Measurements from ENCODE around the gene FARP2.

The FARP2 gene

DNA sequence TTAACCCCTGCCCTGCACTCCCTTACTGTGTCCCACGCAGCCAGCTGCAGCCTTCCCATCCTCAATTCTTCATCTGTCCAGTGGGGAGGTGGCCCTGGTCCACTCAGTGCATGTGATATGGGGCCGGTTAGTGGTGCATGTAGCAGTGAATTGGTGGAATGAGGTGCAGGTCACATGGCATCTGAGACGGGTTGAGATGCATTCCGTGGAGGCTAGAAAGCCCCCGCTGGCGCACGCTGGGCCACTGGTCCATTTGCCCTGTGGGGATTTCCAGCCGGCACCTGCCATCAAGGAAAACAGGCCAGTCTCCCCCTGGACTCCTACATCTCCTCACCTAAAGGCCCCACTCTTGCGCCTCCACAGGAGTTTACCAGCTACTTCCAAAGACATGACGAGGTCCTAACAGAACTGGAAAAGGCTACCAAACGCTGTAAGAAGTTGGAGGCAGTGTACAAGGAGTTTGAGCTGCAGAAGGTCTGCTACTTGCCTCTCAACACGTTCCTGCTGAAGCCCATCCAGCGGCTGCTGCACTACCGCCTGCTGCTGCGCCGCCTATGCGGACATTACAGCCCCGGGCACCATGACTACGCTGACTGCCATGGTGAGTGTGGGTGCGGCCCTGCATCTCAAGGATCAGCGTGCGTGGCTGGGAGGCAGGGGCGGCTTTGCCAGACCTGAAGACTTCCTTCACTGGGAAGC, 111.8 kb downstream of the FARP2 start:
- Mint-ChIP-seq H3K27me3 (peaks cover 10% of the 10 kb centered on the region), H3K27ac (no peak overlapping the region), H3K9me3 (no peaks in the 10 kb centered on the region), H3K4me3 (no peak overlapping the region), H3K36me3 (no peaks in the 10 kb centered on the region), H3K4me1 (peaks cover 4% of the 10 kb centered on the region)

DNA sequence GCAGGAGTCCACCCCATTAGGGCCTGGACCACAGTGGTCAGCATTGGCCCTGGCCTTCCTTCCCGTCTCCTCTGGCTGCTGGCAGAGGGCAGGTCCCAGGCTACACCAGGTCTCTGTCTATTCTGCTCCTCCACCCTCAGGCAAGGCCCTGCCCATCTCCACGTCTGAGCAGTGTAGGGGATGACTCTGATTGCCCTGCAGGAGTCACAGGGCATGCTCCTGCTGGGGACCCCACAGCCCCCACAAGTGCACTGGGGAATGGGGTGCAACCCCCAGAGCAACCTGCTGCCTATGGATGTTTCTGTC, 112.3 kb downstream of the FARP2 start:
- Mint-ChIP-seq H3K36me3 (no peaks in the 10 kb centered on the region), H3K9me3 (no peaks in the 10 kb centered on the region), H3K27me3 (peaks cover 10% of the 10 kb centered on the region), H3K27ac (no peak overlapping the region), H3K4me3 (no peak overlapping the region), H3K4me1 (peaks cover 4% of the 10 kb centered on the region)

DNA sequence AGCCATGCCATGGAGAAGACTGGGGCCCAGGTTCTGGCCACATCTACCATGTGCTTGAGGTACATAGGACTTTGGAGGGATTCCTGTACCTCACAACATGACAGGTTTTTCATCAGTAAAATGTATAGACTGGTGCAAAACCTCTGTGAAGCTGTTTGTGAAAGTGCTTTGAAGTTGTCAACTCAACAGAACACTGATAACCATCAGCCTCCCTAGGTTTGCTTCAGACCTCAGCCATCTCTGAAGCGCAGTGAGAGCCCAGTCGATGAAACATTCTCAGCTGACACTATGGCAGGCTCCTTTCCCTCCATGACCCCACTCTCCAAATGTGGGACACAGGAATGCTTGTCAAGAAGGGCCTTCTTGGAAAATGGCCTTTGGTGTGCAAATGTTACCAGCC, 113.7 kb downstream of the FARP2 start:
- Mint-ChIP-seq H3K4me1 (peaks cover 4% of the 10 kb centered on the region), H3K36me3 (no peaks in the 10 kb centered on the region), H3K4me3 (no peak overlapping the region), H3K9me3 (no peaks in the 10 kb centered on the region), H3K27ac (no peak overlapping the region), H3K27me3 (peaks cover 10% of the 10 kb centered on the region)

DNA sequence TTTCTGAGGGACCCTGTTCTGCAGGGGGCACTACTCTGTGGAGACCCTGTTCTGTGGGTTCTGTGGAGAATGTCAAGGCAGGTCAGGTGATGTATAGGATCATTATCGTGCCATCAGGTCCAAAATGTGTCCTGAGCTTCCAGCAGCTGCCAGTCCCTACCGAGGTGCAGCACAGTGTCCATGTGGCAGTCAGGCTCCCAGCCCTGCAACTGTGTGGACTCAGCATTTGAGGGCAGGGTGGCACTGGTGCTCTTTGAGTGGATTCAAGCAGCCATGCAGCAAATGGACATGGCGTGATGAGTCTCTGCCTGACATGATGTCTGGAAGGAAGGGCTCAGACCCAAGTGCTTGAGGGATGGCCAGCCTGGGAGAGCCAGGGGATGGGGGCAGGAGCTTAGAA, 117.3 kb downstream of the FARP2 start:
- Mint-ChIP-seq H3K4me3 (no peak overlapping the region), H3K27me3 (peaks cover 10% of the 10 kb centered on the region), H3K4me1 (peaks cover 4% of the 10 kb centered on the region), H3K27ac (no peak overlapping the region), H3K9me3 (no peaks in the 10 kb centered on the region), H3K36me3 (peaks cover 3% of the 10 kb centered on the region)

DNA sequence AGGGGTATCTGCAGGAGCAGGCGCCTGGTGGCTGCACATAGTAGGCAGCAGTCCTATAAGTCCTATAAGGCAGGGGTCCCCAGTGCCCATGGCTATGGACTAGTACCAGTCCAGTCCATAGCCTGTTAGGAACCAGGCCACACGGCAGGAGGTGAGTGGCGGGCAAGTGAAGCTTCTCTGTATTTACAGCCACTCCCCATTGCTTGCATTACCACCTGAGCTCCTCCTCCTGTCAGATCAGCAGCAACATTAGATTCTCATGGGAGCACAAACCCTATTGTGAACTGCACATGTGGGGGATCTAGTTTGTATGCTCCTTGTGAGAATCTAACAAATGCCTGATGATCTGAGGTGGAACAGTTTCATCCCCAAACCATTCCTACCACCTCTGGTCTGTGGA, 119.2 kb downstream of the FARP2 start:
- H3K4me1 Mint-ChIP-seq: peaks cover 1% of the 10 kb centered on the region
- H3K27ac Mint-ChIP-seq: no peak overlapping the region
- peaks cover 6% of the 10 kb centered on the region for H3K36me3 Mint-ChIP-seq
- no peaks in the 10 kb centered on the region for H3K9me3 Mint-ChIP-seq
- no peak overlapping the region for H3K4me3 Mint-ChIP-seq
- H3K27me3 Mint-ChIP-seq: peaks cover 10% of the 10 kb centered on the region

DNA sequence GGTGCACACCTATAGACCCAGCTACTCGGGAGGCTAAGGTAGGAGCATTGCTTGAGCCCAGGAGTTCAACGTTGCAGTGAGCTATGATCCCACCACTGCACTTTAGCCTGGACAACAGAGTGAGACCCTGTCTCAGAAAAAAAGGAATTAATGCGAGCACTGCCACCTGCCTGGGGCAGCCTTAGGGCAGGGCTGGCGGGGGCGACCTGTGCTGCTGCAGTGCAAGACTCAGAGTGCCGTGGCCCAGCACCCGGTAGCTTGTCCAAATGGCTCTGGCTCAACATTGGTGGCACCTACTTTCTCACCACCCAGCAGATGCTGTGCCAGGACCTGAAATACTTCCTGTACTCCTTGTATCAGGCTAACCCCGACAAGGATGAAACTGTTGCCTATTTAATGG, 122.1 kb downstream of the FARP2 start:
- Mint-ChIP-seq H3K4me3 (no peak overlapping the region), H3K27me3 (no peaks in the 10 kb centered on the region), H3K4me1 (no peaks in the 10 kb centered on the region), H3K36me3 (peaks cover 6% of the 10 kb centered on the region), H3K27ac (no peak overlapping the region), H3K9me3 (no peaks in the 10 kb centered on the region)

DNA sequence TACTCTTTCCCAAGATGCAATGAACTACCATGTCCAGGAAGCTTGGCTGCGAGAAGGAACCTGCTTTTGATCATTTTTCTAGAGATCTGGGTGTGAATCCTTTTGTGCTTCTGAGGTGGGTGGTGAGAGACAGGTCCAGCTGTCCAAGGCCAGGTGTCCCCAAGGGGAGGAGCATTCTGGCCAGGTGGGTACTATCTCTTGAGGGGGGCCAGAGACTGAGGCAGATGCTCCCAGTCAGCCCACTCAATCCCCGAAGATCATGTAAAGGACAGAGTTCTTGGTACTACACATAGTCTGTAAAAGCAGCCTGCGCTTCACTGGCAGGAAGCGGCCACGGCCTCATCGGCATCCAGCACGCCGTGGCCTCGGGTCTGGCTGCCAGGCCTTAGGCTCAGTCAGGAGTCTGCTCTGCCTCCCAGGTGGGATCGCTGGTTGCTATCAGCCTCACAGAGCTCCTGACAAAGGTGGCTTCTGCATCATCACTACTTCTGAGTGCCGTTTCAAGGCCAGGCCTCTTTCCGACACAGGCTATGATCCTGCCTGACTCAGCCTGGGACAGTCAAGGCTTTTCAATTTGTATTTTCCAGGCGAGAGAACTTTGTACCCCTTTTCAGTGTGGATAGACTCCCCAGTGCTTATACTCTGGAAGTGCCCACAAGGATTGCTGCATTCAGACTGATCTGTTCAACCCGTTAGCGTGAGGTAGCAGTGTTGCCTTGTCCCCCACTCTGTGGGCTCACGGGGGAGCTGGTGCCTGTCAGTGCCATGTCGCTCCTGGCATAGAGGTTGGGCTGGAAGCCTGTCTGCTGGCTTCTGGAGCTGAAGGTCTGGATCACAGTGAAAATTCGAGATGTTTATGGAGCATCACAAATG, 123.2 kb downstream of the FARP2 start:
- H3K36me3 Mint-ChIP-seq: peaks cover 6% of the 10 kb centered on the region
- H3K4me1 Mint-ChIP-seq: no peaks in the 10 kb centered on the region
- no peak overlapping the region for H3K4me3 Mint-ChIP-seq
- H3K27me3 Mint-ChIP-seq: no peaks in the 10 kb centered on the region
- no peak overlapping the region for H3K27ac Mint-ChIP-seq
- no peaks in the 10 kb centered on the region for H3K9me3 Mint-ChIP-seq

DNA sequence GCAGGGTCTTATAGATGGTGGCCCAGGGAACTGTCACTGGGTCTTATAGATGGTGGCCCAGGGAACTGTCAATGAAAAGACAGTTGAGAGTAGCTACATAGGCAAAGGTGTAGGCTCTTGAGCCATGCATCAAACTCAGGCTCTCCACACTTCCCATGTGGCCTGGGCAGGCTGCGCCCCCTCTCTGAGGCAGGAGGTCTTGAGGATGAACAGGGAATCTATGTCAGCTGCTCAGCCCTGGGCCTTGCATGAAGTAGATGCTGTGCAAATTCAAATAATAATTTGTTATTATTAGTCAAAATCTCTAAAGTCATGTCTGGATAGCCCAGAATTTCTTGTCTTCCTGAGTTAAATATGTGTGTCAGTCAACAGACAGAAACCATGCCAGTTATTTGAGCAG, 125.6 kb downstream of the FARP2 start:
- Mint-ChIP-seq H3K27ac (no peak overlapping the region), H3K36me3 (peaks cover 6% of the 10 kb centered on the region), H3K27me3 (no peaks in the 10 kb centered on the region), H3K9me3 (no peaks in the 10 kb centered on the region), H3K4me1 (no peaks in the 10 kb centered on the region), H3K4me3 (no peak overlapping the region)

DNA sequence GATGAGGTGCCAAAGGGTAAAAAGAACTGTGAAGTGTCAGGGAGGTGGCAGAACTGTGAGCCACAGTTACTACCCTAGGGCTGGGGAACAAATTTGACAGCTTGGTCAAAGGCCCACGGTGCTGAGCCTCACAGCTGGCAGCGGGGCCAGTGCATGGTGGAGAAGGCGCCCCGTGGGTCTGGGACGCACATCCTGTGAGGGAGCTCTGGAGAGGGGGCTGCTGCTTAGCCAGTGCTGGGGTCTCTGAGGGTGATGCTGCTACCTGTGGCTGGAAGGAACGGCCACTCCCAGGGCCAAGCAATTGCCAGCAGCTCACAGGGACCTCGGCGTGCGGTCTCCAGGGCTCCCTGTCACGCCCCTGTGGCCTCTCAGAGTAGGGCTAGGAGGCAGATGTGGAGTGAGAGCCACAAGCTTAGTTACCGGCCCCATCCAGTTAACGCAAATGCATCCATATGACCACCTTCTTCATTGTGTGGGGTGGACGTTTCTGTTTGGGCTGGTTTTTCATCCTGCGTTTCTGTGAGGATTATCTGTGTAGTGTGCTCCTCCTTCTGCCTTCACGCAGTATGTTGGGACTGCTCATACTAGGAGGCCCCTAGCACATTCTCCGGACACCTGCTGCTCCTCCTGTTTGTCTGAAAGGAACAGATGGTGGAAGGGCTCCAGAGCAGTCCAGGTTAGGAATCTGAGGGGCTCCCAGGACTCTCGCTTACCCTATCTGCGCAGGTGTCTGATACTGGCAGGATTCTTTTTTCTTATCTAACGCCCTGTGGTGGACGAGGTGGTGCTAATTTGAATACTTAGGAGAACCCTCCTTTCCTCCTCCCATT, 126.3 kb downstream of the FARP2 start:
- H3K27me3 Mint-ChIP-seq: no peaks in the 10 kb centered on the region
- no peaks in the 10 kb centered on the region for H3K4me1 Mint-ChIP-seq
- no peak overlapping the region for H3K4me3 Mint-ChIP-seq
- no peak overlapping the region for H3K27ac Mint-ChIP-seq
- peaks cover 6% of the 10 kb centered on the region for H3K36me3 Mint-ChIP-seq
- H3K9me3 Mint-ChIP-seq: no peaks in the 10 kb centered on the region

DNA sequence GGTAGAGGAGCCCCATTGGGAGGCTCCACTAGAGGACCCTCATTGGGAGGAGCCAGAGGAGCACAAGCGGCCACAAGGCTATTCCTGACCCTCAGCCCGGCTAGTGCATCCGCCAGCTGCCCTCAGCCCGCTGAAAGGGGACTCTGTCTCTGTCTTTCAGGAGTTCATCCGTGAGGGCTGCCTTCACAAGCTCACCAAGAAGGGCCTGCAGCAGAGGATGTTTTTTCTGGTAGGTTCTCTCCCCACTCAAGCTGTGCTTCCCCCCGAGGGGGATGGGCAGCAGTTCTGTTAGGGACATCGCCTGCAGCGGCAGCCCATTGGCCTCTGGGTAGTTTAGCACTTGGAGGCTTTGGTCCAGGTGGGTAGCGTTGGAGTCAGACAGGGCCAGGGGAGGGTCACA, 127.2 kb downstream of the FARP2 start:
- Mint-ChIP-seq H3K27ac (no peak overlapping the region), H3K27me3 (no peaks in the 10 kb centered on the region), H3K4me1 (no peaks in the 10 kb centered on the region), H3K36me3 (peaks cover 4% of the 10 kb centered on the region), H3K9me3 (no peaks in the 10 kb centered on the region), H3K4me3 (no peak overlapping the region)

DNA sequence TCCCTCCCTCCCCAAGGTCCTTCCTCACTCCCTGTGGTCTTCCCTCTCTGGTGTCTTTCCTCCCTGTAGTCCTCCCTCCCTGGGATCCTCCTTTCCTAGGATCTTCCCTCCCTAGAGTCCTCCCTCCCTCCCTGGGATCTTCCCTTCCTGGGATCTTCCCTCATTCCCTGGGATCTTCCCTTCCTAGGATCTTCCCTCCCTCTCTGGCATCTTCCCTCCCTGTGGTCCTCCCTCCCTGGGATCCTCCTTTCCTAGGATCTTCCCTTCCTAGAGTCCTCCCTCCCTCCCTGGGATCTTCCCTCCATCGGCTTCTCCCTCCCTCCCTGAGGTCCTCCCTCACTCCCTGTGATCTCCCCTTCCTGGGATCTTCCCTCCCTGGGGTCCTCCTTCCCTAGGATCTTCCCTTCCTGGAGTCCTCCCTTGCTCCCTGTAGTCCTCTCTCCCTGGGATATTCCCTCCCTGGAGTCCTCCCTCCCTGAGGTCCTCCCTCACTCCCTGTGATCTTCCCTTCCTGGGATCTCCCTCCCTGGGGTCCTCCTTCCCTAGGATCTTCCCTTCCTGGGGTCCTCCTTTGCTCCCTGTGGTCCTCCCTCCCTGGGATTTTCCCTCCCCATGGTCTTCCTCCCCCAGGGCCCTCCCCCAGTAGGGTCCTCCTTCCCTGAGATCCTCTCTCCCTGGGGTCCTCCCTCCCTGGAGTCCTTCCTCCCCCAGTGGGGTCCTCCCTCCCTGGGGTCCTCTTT, 129.3 kb downstream of the FARP2 start:
- Mint-ChIP-seq H3K27me3 (no peaks in the 10 kb centered on the region), H3K9me3 (no peaks in the 10 kb centered on the region), H3K4me3 (no peak overlapping the region), H3K36me3 (no peaks in the 10 kb centered on the region), H3K27ac (no peak overlapping the region), H3K4me1 (no peaks in the 10 kb centered on the region)

DNA sequence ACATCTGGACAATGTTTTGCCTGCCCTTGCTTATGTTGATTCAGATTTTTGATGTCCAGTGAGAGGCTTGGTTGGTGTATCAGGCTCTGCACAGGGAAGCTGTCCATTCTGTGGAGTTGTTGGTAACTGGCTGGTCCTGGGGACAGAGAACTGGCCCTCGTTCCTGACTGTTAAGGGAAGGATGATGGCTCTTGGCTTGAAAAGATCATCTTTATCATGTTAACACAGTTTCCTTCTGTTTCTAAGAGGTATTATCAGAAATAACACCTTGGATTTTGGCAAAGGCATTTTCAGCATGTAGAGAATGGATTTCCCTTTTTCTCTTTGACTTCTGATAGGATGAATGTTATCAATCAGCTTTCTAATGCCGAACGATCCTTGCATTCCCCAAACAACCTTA, 133.0 kb downstream of the FARP2 start:
- Mint-ChIP-seq H3K36me3 (no peaks in the 10 kb centered on the region), H3K9me3 (no peaks in the 10 kb centered on the region), H3K4me1 (no peaks in the 10 kb centered on the region), H3K4me3 (no peak overlapping the region), H3K27ac (no peak overlapping the region), H3K27me3 (no peaks in the 10 kb centered on the region)

DNA sequence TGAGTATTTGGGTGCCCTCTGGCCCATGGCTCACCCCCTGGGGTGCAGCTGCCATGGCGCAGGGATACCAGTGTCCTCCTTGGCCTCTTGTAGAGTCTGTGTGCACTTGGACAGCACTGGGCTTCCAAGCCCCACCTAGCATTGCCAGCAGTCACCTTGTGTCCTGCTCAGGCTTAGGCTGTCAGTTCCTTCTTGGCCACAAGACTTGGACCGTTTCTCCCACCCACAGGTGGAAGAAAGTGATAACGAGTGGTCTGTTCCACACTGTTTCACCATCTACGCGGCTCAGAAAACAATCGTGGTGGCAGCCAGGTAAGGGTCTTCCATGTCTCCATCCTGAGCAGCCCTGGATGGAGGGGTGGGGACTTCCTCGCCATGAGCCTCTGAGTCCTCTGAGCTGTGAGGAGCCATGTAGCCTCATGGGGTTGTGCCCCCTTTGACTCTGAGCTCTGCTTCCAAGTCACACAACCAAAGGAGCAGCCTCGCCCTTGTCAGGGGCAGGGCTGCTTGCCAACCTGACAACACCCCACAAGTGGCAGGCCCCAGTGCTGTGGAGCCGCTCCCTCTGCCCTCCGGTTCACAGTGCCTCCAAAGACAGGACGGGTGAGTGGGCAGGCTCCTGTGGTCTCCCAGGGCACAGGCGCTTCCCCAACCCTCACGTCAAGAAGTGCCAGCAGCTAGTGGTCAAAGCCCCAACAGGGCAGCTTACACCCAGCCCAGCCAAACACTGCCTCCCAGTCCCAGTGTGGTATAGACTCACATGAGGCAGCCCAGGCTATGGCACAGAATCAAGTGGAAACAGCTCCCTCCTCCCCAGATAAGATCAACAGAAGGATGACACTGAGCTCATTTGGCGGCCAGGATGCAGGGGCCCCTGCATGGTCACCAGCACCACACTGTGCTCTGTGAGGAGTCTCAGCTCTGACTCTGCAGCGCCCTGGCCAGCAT, 133.9 kb downstream of the FARP2 start:
- H3K27ac Mint-ChIP-seq: no peak overlapping the region
- no peaks in the 10 kb centered on the region for H3K36me3 Mint-ChIP-seq
- no peaks in the 10 kb centered on the region for H3K9me3 Mint-ChIP-seq
- H3K4me1 Mint-ChIP-seq: no peaks in the 10 kb centered on the region
- no peak overlapping the region for H3K4me3 Mint-ChIP-seq
- H3K27me3 Mint-ChIP-seq: no peaks in the 10 kb centered on the region

DNA sequence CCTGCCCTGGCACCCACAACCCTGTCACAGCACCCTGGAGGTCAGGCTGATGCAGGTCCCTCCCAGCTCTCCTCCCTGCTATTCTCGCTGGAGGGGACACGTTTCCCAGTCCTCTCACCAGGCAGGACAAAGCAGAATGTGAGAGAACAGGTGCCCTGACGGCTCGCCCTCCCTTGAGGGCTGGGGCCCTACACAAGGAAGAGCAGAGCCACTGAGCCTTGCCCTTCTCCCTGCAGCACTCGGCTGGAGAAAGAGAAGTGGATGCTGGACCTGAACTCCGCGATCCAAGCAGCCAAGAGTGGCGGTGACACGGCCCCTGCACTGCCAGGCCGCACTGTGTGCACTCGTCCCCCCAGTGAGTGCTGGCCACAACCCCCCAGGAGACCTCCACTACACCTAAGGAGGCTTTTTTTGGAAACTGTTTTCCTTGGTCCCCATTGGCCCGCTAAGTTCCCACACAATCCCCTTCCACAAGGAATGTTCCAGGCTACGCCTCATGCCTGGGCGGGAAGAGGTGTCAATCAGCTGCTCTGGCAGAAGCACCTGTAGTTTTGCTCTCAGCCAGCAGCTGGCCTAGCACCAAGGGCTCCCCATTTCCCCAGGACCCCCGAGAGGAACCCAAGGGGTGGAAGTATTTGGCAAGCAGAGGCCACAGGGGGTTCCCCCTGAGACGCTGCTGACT, 134.9 kb downstream of the FARP2 start:
- Mint-ChIP-seq H3K36me3 (no peaks in the 10 kb centered on the region), H3K27me3 (no peaks in the 10 kb centered on the region), H3K4me3 (no peak overlapping the region), H3K27ac (no peak overlapping the region), H3K9me3 (no peaks in the 10 kb centered on the region), H3K4me1 (no peaks in the 10 kb centered on the region)
